GM21367 (cell line): ENCODE results near the gene RPUSD2.

Experiments
- ATAC-seq: cut with Tn5 transposase; IDR thresholded peaks from one replicate; pipeline ENCODE4 v1.9.1; 2021; ENCODE audit not compliant: unreplicated experiment

The RPUSD2 gene

DNA sequence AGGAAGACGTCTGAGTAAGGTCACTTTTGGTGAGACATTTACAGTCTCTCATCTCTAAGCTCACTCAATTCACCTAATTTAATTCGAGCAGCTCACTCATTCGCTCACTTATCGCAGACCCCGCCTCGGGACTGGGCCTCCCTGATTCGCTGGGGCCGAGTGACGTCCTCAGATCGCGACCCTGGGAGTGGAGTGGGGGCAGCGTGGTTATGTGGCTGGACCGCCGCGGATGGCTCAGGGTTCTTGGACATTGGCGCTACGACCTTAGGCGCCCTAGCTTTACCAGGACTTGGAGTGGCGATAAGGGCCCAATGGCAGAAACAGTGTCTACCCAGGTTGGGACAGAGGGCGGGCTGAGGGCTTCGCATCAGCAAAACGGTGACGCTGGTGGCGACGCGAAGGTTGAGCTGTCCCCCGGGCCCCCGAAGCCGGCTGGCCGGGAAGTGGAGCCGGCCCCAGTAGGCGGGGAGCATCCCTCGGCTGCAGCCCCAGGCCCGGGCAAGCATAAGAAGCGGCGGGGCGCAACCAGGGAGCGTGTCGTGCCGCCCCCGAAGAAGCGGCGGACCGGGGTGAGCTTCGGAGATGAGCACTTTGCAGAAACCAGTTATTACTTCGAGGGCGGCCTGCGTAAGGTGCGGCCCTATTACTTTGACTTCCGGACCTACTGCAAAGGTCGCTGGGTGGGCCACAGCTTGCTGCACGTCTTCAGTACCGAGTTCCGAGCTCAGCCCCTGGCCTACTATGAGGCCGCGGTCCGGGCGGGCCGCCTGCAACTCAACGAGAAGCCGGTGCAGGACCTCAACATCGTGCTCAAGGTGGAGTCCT is at the start of gene RPUSD2:
TSS of gene RPUSD2 (plus strand) at position 171 of the 825 bp plus-strand sequence. CDS start at position 210, 39 bp downstream.
- ATAC-seq: peak; percentile 38

DNA sequence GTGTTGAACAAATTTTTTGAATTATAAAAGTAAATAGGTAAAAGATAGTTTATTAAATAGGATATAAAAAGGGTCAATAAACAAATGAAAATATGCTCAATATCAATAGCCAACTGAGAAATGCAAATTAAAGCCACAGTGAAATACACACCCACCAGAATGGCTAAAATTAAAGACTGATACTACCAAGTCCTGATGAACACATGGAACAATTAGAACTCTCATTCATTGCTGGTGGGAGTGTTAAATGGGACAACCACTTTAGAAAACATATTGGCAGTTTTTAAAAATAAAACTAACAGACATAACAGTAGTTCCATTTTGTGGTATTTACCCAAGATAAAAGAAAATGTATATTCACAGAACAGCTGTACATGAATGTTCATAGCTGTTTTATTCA is 45.5 kb upstream of the RPUSD2 start:
- no peak for ATAC-seq

- ATAC-seq: no peak
These were observed 43.2 kb upstream of the RPUSD2 start for GRCh38 chr15:40525855-40526254.

DNA sequence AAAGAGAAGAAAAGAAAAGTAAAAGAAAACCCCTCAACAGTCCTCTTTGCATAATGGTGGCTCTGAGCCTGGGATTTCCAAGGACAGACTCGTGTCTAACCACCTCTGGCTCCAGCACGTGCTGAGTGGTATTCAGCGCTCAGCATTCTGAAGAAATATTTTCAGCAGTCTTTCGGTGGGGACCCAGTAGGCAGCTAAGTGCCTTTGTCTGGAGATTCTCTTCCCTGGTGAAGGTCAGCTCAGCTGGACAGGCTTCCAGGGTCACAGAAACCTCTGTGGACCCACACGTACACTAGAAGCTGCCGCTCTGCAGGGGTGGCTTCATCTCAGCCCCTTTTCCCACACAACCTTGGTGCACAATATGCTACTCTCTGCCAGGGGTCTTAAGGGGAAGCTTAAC is 40.3 kb upstream of the RPUSD2 start:
- no peak for ATAC-seq

GRCh38 chr15:40533763-40534364 is 35.2 kb upstream of the RPUSD2 start:
- ATAC-seq: no peak

DNA sequence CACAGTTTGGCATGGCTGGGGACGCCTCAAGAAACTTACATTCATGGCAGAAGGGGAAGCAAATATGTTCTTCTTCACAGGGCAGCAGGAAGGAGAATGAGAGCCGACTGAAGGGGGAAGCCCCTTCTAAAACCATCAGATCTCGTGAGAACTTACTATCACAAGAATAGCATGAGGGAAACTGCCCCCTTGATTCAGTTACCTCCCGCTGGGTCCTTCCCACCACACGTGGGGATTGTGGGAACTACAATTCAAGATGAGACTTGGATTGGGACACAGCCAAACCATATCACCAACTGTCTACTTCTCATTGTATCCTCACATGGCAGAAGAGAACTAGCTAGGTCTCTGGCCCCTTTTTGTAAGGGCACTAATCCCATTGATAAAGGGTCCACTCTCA is 34.7 kb upstream of the RPUSD2 start:
- no peak for ATAC-seq

DNA sequence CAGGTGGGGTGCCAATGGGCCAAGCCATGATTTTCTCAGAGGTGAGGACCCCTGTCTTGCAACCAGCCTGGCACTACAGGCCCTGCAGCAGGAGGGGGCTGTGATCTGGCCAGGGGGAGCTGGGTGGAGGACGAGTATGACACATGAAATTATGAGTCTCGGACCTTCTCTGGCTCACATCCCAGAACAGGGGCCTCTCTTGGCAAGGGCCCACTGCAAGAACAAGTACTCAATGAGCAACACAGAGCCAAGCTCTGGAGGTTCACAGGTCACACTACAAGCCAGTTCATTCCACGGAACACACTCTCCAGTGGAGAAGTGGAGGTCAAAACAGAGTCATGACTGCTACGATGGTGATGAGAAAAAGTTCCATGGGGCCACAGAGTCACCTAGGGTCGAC is 32.6 kb upstream of the RPUSD2 start:
- no peak for ATAC-seq

- no peak for ATAC-seq
These were observed 30.1 kb upstream of the RPUSD2 start for GRCh38 chr15:40538976-40539375.

DNA sequence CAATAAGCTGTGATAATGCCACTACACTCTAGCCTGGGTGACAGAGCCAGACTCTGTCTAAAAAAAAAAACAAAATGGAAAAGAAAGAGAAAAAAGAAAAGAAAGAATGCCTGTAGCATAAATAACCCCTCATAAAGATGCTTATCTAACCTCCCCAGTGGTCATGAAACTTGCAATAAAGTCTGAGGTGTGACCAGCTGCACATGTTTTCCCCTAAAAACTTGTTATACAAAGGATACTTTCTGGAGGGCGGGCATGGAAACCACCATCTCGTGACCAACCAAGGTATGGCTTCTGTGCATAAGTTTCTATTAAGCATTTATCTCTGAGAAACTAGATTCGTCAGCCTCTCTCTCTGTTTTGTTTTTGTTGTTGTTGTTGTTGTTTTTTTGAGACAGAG is 26.0 kb upstream of the RPUSD2 start:
- ATAC-seq: no peak

GRCh38 chr15:40543631-40544294 is 25.3 kb upstream of the RPUSD2 start:
- ATAC-seq: peak; percentile 58

DNA sequence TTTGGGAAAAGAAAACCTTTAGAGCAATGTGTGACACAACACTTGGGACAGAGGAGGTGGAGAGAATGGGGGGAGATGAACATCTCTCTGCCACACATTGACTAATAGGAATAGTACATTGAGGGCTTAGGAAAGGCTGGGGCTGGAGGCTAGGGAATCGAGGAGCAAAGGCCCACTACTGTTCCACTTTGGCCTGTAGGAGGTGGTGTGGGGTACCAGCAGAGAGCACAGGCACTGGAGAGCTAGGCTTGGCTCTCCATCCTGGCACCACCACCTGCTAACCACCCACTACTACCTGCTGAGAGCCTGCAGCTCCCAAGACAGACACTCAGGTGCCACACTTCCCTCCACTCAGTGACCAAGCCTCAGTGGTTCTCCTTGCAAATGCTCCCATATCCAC is 23.6 kb upstream of the RPUSD2 start:
- ATAC-seq: no peak

- no peak for ATAC-seq
These were observed 20.5 kb upstream of the RPUSD2 start for GRCh38 chr15:40548610-40549009.

GRCh38 chr15:40549894-40550293 is 19.2 kb upstream of the RPUSD2 start:
- peak; percentile 9 for ATAC-seq

DNA sequence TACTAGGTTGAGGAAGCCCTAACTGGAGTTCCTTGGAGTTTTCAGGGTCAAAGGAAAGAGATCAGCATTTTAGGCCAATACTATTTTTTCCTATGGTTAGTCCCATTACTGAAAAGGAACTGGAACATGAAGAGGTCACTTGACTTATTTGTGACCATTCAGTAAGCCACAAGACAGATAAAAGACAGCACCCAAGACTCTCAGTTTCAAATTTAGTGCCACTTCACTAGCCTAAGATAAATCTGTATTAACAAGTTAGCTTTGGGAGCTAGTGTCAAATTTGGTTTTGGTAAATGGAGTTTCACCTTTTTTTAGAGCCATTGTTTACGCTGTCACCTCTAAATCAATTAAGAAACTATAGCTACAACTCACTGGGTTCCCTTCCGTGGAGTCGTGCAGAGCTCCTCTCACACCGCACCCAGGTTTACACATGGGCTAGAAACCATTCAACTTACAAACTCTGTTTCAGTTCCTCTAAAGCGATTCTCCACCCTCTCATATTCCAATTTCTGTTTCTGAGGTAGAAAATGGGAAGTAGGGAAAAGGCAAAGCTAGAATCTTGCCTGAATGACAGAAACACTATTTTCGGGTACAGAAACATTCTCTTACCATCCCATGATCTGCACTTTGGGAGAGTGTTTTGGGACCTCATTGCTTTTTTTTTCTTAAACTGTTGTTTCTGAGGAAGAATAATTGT is 18.6 kb upstream of the RPUSD2 start:
- ATAC-seq: peak; percentile 59

GRCh38 chr15:40554161-40554525 is 15.0 kb upstream of the RPUSD2 start:
- no peak for ATAC-seq

- ATAC-seq: no peak
These were observed 13.2 kb upstream of the RPUSD2 start for GRCh38 chr15:40555876-40556275.

- no peak for ATAC-seq
These were observed 10.0 kb upstream of the RPUSD2 start for GRCh38 chr15:40558952-40559742.

GRCh38 chr15:40562691-40563090 is 6.4 kb upstream of the RPUSD2 start:
- ATAC-seq: no peak

GRCh38 chr15:40563426-40563825 is 5.7 kb upstream of the RPUSD2 start:
- ATAC-seq: no peak

- ATAC-seq: peak; percentile 84
These were observed 4.3 kb upstream of the RPUSD2 start, which contains the start of gene CCDC32 for GRCh38 chr15:40564591-40565332. TSS of gene CCDC32 (minus strand) at chr15:40565042. CDS start at chr15:40563015, 2,027 bp downstream.
